Ovary (tissue), 3 donors: Measurements from ENCODE around the gene PRR36.

Source experiments
- CTCF ChIP-seq, 3 donors: fragments of 450-650 bp in 2 of 3; fragments of 200-600 bp in 1 of 3; IDR thresholded peaks; one replicate each; pipeline versions ENCODE4 v1.5.1 to v1.8.0; 2016 to 2022; ENCODE audit warnings: antibody characterized with exemption in 3 of 3, mild to moderate bottlenecking in 1 of 3
- EP300 ChIP-seq: sonication (generic); formaldehyde crosslinking; IDR thresholded peaks from one replicate; pipeline ENCODE4 v1.6.1; 2017; ENCODE audit warnings: antibody characterized with exemption
- POLR2A ChIP-seq: fragments of 450-650 bp; IDR thresholded peaks from one replicate; pipeline ENCODE4 v1.6.1; 2017; ENCODE audit warnings: antibody characterized with exemption, mild to moderate bottlenecking, moderate library complexity
- donor health status: DM: no; HTN: no; CAD: no.

GRCh38 chr19:7864690-7865074, 9.5 kb downstream of the PRR36 start:
- TF ChIP-seq CTCF (IDR thresholded peaks at IDR 0.05) (no peak), POLR2A (no peak), EP300 (no peak)
